Measurements from ENCODE around the gene RALGAPA1. TPM values are rescaled to one million over a fixed set of nuclear protein-coding genes. Genes with fewer than 3 reads are reported as not detected.
"Not testable (repeated sequence)": the region's sequence is repeated elsewhere in the genome, so short reads cannot be mapped to it uniquely, and the experiment has no call there.

RALGAPA1 gene
- total RNA-seq, result 33.5 and 35.1 TPM in 2 replicates

GRCh38 chr14:35808638-35809563, at the start of gene RALGAPA1:
Gene RALGAPA1 (minus strand): TSS chr14:35809295. CDS start chr14:35808835, 460 bp downstream.
- intact Hi-C loops (cut with micrococcal nuclease), result loop anchor here (1.0 to 5.0 kb wide), 6 partner anchors 17 to 827 kb away; partner anchors contain the start of genes BRMS1L, FAM177A1, INSM2 and SRP54
- not testable (repeated sequence) for H3K27me3 Mint-ChIP-seq; H3K9me3 Mint-ChIP-seq; H3K36me3 Mint-ChIP-seq (ENCODE audit: low read depth)
- peaks cover 20% of the 10 kb centered on the region for H3K4me1 Mint-ChIP-seq
- peak; percentile 97 for DNase-seq
- H3K4me3 Mint-ChIP-seq, result peak within 1 kb of the TSS; percentile 99
- H3K27ac Mint-ChIP-seq, result peak within 1 kb of the TSS; percentile 95

- H3K9me3 Mint-ChIP-seq, result no peaks in the 10 kb centered on the region
- intact Hi-C loops (cut with micrococcal nuclease), result no loop called here
- no peak overlapping the region for H3K4me3 Mint-ChIP-seq
- no peak for DNase-seq
- no peak overlapping the region for H3K27ac Mint-ChIP-seq
- no peaks in the 10 kb centered on the region for H3K27me3 Mint-ChIP-seq
- no peaks in the 10 kb centered on the region for H3K4me1 Mint-ChIP-seq
- peaks cover 7% of the 10 kb centered on the region for H3K36me3 Mint-ChIP-seq (ENCODE audit: low read depth)
Observed at GRCh38 chr14:35858521-35859209, 49.6 kb upstream of the RALGAPA1 start.

- intact Hi-C loops (cut with micrococcal nuclease), result no loop called here
- no peaks in the 10 kb centered on the region for H3K27me3 Mint-ChIP-seq
Observed at GRCh38 chr14:35855876-35856481, 46.9 kb upstream of the RALGAPA1 start.

GRCh38 chr14:35854696-35855270, 45.7 kb upstream of the RALGAPA1 start:
- Mint-ChIP-seq H3K36me3 (ENCODE audit: low read depth) (peaks cover 13% of the 10 kb centered on the region), H3K9me3 (no peaks in the 10 kb centered on the region), H3K27me3 (no peaks in the 10 kb centered on the region), H3K4me1 (no peaks in the 10 kb centered on the region), H3K4me3 (no peak overlapping the region), H3K27ac (no peak overlapping the region)
- intact Hi-C loops (cut with micrococcal nuclease), result no loop called here
- no peak for DNase-seq

More at GRCh38 chr14:35855876-35856481, 46.9 kb upstream of the RALGAPA1 start:
- Mint-ChIP-seq H3K4me1 (no peaks in the 10 kb centered on the region), H3K4me3 (no peak overlapping the region), H3K9me3 (no peaks in the 10 kb centered on the region), H3K27ac (no peak overlapping the region), H3K36me3 (ENCODE audit: low read depth) (peaks cover 8% of the 10 kb centered on the region)
- DNase-seq, result no peak

GRCh38 chr14:35853225-35853624, 44.1 kb upstream of the RALGAPA1 start:
- Mint-ChIP-seq H3K27ac (no peak overlapping the region), H3K9me3 (no peaks in the 10 kb centered on the region), H3K27me3 (no peaks in the 10 kb centered on the region), H3K36me3 (ENCODE audit: low read depth) (peaks cover 17% of the 10 kb centered on the region), H3K4me3 (no peak overlapping the region), H3K4me1 (no peaks in the 10 kb centered on the region)
- intact Hi-C loops (cut with micrococcal nuclease), result no loop called here
- no peak for DNase-seq

GRCh38 chr14:35851823-35852222, 42.7 kb upstream of the RALGAPA1 start:
- intact Hi-C loops (cut with micrococcal nuclease), result no loop called here
- Mint-ChIP-seq H3K9me3 (no peaks in the 10 kb centered on the region), H3K4me1 (no peaks in the 10 kb centered on the region), H3K27ac (no peak overlapping the region), H3K4me3 (no peak overlapping the region), H3K27me3 (no peaks in the 10 kb centered on the region), H3K36me3 (ENCODE audit: low read depth) (peaks cover 17% of the 10 kb centered on the region)
- DNase-seq, result no peak

- peaks cover 30% of the 10 kb centered on the region for H3K36me3 Mint-ChIP-seq (ENCODE audit: low read depth)
- H3K4me3 Mint-ChIP-seq, result no peak overlapping the region
- H3K4me1 Mint-ChIP-seq, result no peaks in the 10 kb centered on the region
- no peak overlapping the region for H3K27ac Mint-ChIP-seq
- no peaks in the 10 kb centered on the region for H3K9me3 Mint-ChIP-seq
- H3K27me3 Mint-ChIP-seq, result no peaks in the 10 kb centered on the region
- intact Hi-C loops (cut with micrococcal nuclease), result no loop called here
- DNase-seq, result no peak
Observed at GRCh38 chr14:35849122-35849521, 40.0 kb upstream of the RALGAPA1 start.

- Mint-ChIP-seq H3K4me1 (no peaks in the 10 kb centered on the region), H3K9me3 (peaks cover 4% of the 10 kb centered on the region), H3K36me3 (ENCODE audit: low read depth) (peaks cover 44% of the 10 kb centered on the region), H3K27me3 (no peaks in the 10 kb centered on the region), H3K4me3 (no peak overlapping the region), H3K27ac (no peak overlapping the region)
- DNase-seq, result no peak
- intact Hi-C loops (cut with micrococcal nuclease), result no loop called here
Observed at GRCh38 chr14:35847636-35848035, 38.5 kb upstream of the RALGAPA1 start.

GRCh38 chr14:35844494-35844893, 35.4 kb upstream of the RALGAPA1 start:
- no peak for DNase-seq
- Mint-ChIP-seq H3K4me1 (no peaks in the 10 kb centered on the region), H3K27me3 (no peaks in the 10 kb centered on the region), H3K36me3 (ENCODE audit: low read depth) (peaks cover 59% of the 10 kb centered on the region), H3K4me3 (no peak overlapping the region), H3K9me3 (peaks cover 22% of the 10 kb centered on the region), H3K27ac (no peak overlapping the region)
- intact Hi-C loops (cut with micrococcal nuclease), result no loop called here

- Mint-ChIP-seq H3K9me3 (peaks cover 25% of the 10 kb centered on the region), H3K36me3 (ENCODE audit: low read depth) (peaks cover 70% of the 10 kb centered on the region)
- H3K4me3 Mint-ChIP-seq; H3K27me3 Mint-ChIP-seq; intact Hi-C loops (cut with micrococcal nuclease); H3K27ac Mint-ChIP-seq; H3K4me1 Mint-ChIP-seq; DNase-seq: not testable (repeated sequence)
Observed at GRCh38 chr14:35842245-35842644, 33.1 kb upstream of the RALGAPA1 start.

- H3K27me3 Mint-ChIP-seq; DNase-seq; intact Hi-C loops (cut with micrococcal nuclease); H3K4me1 Mint-ChIP-seq; H3K27ac Mint-ChIP-seq; H3K4me3 Mint-ChIP-seq: not testable (repeated sequence)
- H3K36me3 Mint-ChIP-seq (ENCODE audit: low read depth), result peaks cover 72% of the 10 kb centered on the region
- peaks cover 25% of the 10 kb centered on the region for H3K9me3 Mint-ChIP-seq
Observed at GRCh38 chr14:35841704-35842103, 32.6 kb upstream of the RALGAPA1 start.

GRCh38 chr14:35835208-35835982, 26.3 kb upstream of the RALGAPA1 start:
- H3K27me3 Mint-ChIP-seq, result no peaks in the 10 kb centered on the region
- peaks cover 6% of the 10 kb centered on the region for H3K9me3 Mint-ChIP-seq
- no peak overlapping the region for H3K4me3 Mint-ChIP-seq
- intact Hi-C loops (cut with micrococcal nuclease), result no loop called here
- H3K4me1 Mint-ChIP-seq, result no peaks in the 10 kb centered on the region
- no peak overlapping the region for H3K27ac Mint-ChIP-seq
- DNase-seq, result no peak
- H3K36me3 Mint-ChIP-seq (ENCODE audit: low read depth), result peaks cover 46% of the 10 kb centered on the region

- H3K4me1 Mint-ChIP-seq, result peaks cover 18% of the 10 kb centered on the region
- no peak overlapping the region for H3K4me3 Mint-ChIP-seq
- H3K27me3 Mint-ChIP-seq, result no peaks in the 10 kb centered on the region
- intact Hi-C loops (cut with micrococcal nuclease), result loop anchor here (5.0 to 10.0 kb wide), 3 partner anchors 142 to 782 kb away; partner anchors contain the start of genes FAM177A1, PPP2R3C and PRORP
- no peak for DNase-seq
- H3K9me3 Mint-ChIP-seq, result no peaks in the 10 kb centered on the region
- H3K27ac Mint-ChIP-seq, result no peak overlapping the region
- peaks cover 13% of the 10 kb centered on the region for H3K36me3 Mint-ChIP-seq (ENCODE audit: low read depth)
Observed at GRCh38 chr14:35829449-35829848, 20.4 kb upstream of the RALGAPA1 start.

Data from activated CD4-positive, alpha-beta T cell treated with anti-CD3 and anti-CD28 coated beads, Interleukin-2, amount 10 ng/mL, durations not matched to agents 24 days and 14 days (primary cell).